HEK293T (cell line): Measurements from ENCODE around the gene TLE7.
A peak's percentile ranks its signal among the peaks of the same experiment; 100 is the strongest.

ENCODE experiments used
- CTCF ChIA-PET: fragments of 350-600 bp; formaldehyde crosslinking; extraction: SDS; loops from one replicate; lab custom pipeline; 2021; ENCODE audit warnings: antibody characterized with exemption, inconsistent platforms; lab: Yijun Ruan, JAX
- POLR2A ChIA-PET: fragments of 350-600 bp; formaldehyde crosslinking; extraction: SDS; loops from one replicate; lab custom pipeline; 2020; ENCODE audit warnings: antibody characterized with exemption, inconsistent platforms; lab: Yijun Ruan, JAX
- DNase-seq: peaks from one replicate; pipeline ENCODE4 v3.0.0; 2012; ENCODE audit warnings: mixed read lengths; ENCODE audit errors: extremely low spot score
- ARNT ChIP-seq: fragments of 450-650 bp; IDR thresholded peaks from 2 replicates; pipeline ENCODE4 v1.6.1; 2017; ENCODE audit warnings: mild to moderate bottlenecking
- BHLHE40 ChIP-seq: fragments of 450-650 bp; IDR thresholded peaks from 2 replicates; pipeline ENCODE4 v1.6.1; 2016; ENCODE audit warnings: mild to moderate bottlenecking, moderate library complexity, borderline replicate concordance
- CTBP1 ChIP-seq: fragments of 450-650 bp; IDR thresholded peaks from 2 replicates; pipeline ENCODE4 v1.6.1; 2016; ENCODE audit warnings: borderline replicate concordance
- ELF4 ChIP-seq: fragments of 450-650 bp; IDR thresholded peaks from 2 replicates; pipeline ENCODE4 v1.6.1; 2017; ENCODE audit warnings: antibody characterized with exemption
- FOXA1 ChIP-seq: fragments of 450-650 bp; IDR thresholded peaks from 2 replicates; pipeline ENCODE4 v1.6.1; 2016; ENCODE audit warnings: mild to moderate bottlenecking
- FOXK2 ChIP-seq: fragments of 450-650 bp; IDR thresholded peaks from 2 replicates; pipeline ENCODE4 v1.6.1; 2016; ENCODE audit warnings: mild to moderate bottlenecking
- FOXM1 ChIP-seq: fragments of 450-650 bp; IDR thresholded peaks from 2 replicates; pipeline ENCODE4 v1.6.1; 2017; ENCODE audit warnings: mild to moderate bottlenecking, borderline replicate concordance
- HDGF ChIP-seq: fragments of 450-650 bp; IDR thresholded peaks from 2 replicates; pipeline ENCODE4 v1.6.1; 2017; ENCODE audit warnings: antibody characterized with exemption, borderline replicate concordance
- L3MBTL2 ChIP-seq: fragments of 450-650 bp; conservative IDR thresholded peaks from 2 replicates; pipeline ENCODE4 v1.6.1; 2016; ENCODE audit warnings: mild to moderate bottlenecking
- LEF1 ChIP-seq: fragments of 450-650 bp; IDR thresholded peaks from 2 replicates; pipeline ENCODE4 v1.6.1; 2017; ENCODE audit warnings: mild to moderate bottlenecking, borderline replicate concordance
- NFRKB ChIP-seq: fragments of 450-650 bp; IDR thresholded peaks from 2 replicates; pipeline ENCODE4 v1.6.1; 2016; ENCODE audit warnings: mild to moderate bottlenecking, moderate library complexity
- SP1 ChIP-seq: fragments of 450-650 bp; IDR thresholded peaks from 2 replicates; pipeline ENCODE4 v1.6.1; 2017
- SUZ12 ChIP-seq: fragments of 450-650 bp; IDR thresholded peaks from 2 replicates; pipeline ENCODE4 v1.6.1; 2016; ENCODE audit warnings: mild to moderate bottlenecking
- TARDBP ChIP-seq: fragments of 450-650 bp; IDR thresholded peaks from 2 replicates; pipeline ENCODE4 v1.6.1; 2016
- ZNF384 ChIP-seq: fragments of 450-650 bp; IDR thresholded peaks from 2 replicates; pipeline ENCODE4 v1.6.1; 2016
- TF ChIP-seq, protein P1 (sequence below): fragments of 450-650 bp; IDR thresholded peaks from 2 replicates; pipeline ENCODE4 v1.6.1; 2016

TLE7 gene

DNA sequence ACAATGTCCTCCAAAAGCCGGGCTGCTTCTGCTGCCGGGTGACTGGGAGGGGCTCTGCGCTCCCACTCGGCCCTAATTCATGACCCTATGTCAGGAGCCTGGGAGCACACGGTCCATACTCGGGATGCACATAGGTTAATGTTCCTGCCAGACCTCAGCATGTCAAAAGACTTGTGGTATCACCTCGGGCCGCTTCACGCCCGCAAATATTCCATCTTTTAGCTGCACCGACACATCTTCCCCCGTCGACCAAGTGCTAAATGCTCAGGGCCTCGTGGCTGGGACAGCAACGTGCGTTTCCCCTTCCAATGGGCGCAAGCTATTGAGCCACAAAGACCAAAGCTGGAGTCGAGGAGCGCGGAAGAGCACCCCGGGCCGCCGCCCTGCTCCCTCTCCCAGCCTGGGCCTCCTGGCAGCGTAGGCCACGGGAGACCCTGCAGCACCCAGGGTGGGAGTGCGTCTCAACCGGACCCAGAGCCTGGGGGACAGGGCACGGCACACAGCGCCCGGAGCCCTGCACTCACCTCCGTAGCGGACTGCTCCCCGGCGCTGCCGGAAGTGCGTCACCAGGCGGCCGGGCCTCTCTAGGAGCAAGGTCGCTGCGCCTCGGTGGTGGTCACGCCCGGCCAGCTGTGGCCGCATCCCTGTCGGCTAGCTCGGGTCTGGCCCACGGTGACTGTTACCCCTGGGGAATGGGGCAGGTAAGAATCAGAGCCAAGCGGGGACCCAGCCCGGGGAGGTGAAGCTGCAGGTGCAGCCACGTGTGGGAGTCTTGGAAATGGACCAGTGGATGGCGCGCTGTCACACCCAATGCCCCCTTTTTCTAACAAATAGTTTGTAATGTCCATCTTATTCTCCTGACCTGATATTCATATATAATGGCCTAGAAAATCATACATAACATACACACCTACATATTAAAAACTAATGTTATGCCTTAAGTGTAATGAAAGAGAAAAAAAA lies 20.1 kb upstream of the TLE7 start, which contains the start of gene ZNF23:
Gene ZNF23 (minus strand): TSS at position 562 of the 963 bp plus-strand sequence. CDS start 5,451 bp downstream, outside the sequence.
- TF ChIP-seq ELF4, result peak; percentile 66; the same call in 1 of the 2 replicates
- no peak for TF ChIP-seq SP1
- TF ChIP-seq TARDBP, result no peak
- no peak for TF ChIP-seq FOXA1
- TF ChIP-seq FOXM1, result no peak
- no peak for TF ChIP-seq BHLHE40
- no peak for TF ChIP-seq NFRKB
- no peak for TF ChIP-seq ZNF384
- TF ChIP-seq, protein P1, sequence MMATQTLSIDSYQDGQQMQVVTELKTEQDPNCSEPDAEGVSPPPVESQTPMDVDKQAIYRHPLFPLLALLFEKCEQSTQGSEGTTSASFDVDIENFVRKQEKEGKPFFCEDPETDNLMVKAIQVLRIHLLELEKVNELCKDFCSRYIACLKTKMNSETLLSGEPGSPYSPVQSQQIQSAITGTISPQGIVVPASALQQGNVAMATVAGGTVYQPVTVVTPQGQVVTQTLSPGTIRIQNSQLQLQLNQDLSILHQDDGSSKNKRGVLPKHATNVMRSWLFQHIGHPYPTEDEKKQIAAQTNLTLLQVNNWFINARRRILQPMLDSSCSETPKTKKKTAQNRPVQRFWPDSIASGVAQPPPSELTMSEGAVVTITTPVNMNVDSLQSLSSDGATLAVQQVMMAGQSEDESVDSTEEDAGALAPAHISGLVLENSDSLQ, result no peak
- TF ChIP-seq HDGF, result no peak
- TF ChIP-seq ARNT, result peak; percentile 43; the same call in 1 of the 2 replicates
- no peak for TF ChIP-seq LEF1
- peak; percentile 61; the same call in 1 of the 2 replicates for TF ChIP-seq CTBP1
- TF ChIP-seq SUZ12, result no peak
- TF ChIP-seq L3MBTL2, result peak; percentile 90
- TF ChIP-seq FOXK2, result no peak
- POLR2A ChIA-PET, result interaction anchor here (0.6 to 2.9 kb wide), 13 partner anchors 10 to 407 kb away, joined by 3 to 29 read pairs (median 5); partner anchors contain the start of gene ZNF19
- DNase-seq, result peak; percentile 91
- CTCF ChIA-PET, result interaction anchor here (0.6 to 0.8 kb wide), 2 partner anchors 17 to 516 kb away, joined by 3 to 4 read pairs; no protein-coding TSS in a partner anchor

- no peak for DNase-seq
- TF ChIP-seq HDGF, result no peak
- POLR2A ChIA-PET, result interaction anchor here (2.3 kb wide), 1 partner anchor 29 kb away, joined by 9 read pairs; the partner anchor contains the start of gene ZNF19
- CTCF ChIA-PET, result no interaction called here
Observed at GRCh38 chr16:71460941-71461340, 19.1 kb upstream of the TLE7 start.

GRCh38 chr16:71460236-71460635 lies 18.4 kb upstream of the TLE7 start:
- ChIA-PET CTCF (interaction anchor here (0.6 kb wide), 1 partner anchor 48 kb away, joined by 4 read pairs; no protein-coding TSS in a partner anchor), POLR2A (interaction anchor here (2.3 kb wide), 1 partner anchor 29 kb away, joined by 9 read pairs; the partner anchor contains the start of gene ZNF19)
- DNase-seq, result no peak
- TF ChIP-seq ARNT, result no peak
- no peak for TF ChIP-seq HDGF
- no peak for TF ChIP-seq LEF1
- no peak for TF ChIP-seq NFRKB
- no peak for TF ChIP-seq SP1
- TF ChIP-seq ELF4, result no peak
- no peak for TF ChIP-seq BHLHE40

DNA sequence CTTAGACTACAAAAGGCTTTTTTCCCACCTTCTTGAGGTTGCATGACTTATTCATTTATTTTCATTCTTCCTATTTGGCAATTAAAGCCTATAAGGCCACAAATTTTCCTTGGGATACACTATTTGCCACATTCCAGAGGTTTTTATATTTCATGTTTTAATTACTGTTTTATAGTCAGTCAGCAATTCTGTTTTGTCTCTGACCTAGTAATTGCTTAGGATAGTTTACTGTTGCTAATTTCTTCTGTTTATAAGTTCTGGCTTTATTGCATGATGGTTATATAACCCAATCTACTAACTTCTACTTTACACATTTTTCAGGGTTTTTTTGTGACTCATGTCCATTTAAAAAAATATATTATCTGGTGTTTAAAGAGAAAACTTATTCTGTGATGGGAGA lies 17.7 kb upstream of the TLE7 start:
- no peak for TF ChIP-seq FOXK2
- DNase-seq, result no peak
- POLR2A ChIA-PET, result no interaction called here
- CTCF ChIA-PET, result interaction anchor here (0.6 kb wide), 1 partner anchor 47 kb away, joined by 4 read pairs; no protein-coding TSS in a partner anchor

GRCh38 chr16:71456801-71457200 lies 14.9 kb upstream of the TLE7 start:
- ChIA-PET POLR2A (interaction anchor here (1.1 kb wide), 1 partner anchor 70 kb away, joined by 4 read pairs; the partner anchor contains the start of gene CHST4), CTCF (interaction anchor here (1.1 kb wide), 1 partner anchor 44 kb away, joined by 3 read pairs; no protein-coding TSS in a partner anchor)

DNA sequence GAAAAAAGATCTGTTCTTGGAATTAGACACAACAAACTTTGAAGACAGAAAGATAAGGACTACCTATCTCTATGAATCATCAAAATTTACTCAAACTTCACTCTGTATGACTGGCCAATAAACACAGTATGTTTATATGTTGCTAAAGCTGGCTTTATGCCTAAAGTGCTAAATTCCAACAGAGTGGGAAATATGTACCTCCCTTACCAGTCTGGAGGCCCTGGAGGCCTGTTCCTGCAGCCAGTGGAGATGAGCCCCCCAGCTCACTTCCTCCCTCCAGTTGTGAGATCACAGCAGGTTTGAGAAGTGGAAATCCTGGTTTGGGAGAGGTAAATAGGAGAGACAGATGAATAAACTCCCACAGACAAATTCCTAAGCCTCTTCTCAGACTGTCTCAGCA lies 11.2 kb upstream of the TLE7 start:
- ChIA-PET CTCF (no interaction called here), POLR2A (no interaction called here)
- TF ChIP-seq FOXA1, result no peak
- TF ChIP-seq BHLHE40, result no peak
- TF ChIP-seq FOXK2, result no peak
- TF ChIP-seq HDGF, result no peak
- TF ChIP-seq ELF4, result no peak
- TF ChIP-seq FOXM1, result no peak
- no peak for TF ChIP-seq L3MBTL2
- TF ChIP-seq ARNT, result no peak
- TF ChIP-seq TARDBP, result no peak
- no peak for TF ChIP-seq ZNF384
- TF ChIP-seq, protein P1, result no peak
- no peak for TF ChIP-seq CTBP1
- TF ChIP-seq NFRKB, result no peak
- TF ChIP-seq SP1, result no peak
- DNase-seq, result no peak

More at GRCh38 chr16:71456801-71457200, 14.9 kb upstream of the TLE7 start:
- DNase-seq, result no peak
- no peak for TF ChIP-seq FOXK2
- TF ChIP-seq HDGF, result no peak
- TF ChIP-seq SP1, result no peak

DNA sequence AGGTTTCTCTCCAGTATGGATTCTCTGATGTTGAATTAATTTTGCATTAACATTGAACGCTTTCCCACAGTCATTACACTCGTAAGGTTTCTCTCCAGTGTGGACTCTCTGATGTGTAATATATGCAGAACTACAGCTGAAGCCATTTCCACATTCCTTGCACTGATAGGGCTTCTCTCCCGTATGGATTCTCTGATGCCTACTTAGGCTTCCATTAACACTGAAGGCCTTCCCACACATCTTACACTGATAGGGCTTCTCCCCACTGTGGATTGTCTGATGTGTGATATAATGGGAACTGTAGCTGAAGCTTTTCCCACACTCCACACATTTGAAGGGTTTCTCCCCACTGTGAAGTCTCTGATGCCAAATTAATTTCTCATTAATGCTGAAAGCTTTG lies 7.2 kb upstream of the TLE7 start:
- DNase-seq, result no peak
- ChIA-PET CTCF (no interaction called here), POLR2A (no interaction called here)
- TF ChIP-seq LEF1 (no peak), BHLHE40 (no peak), FOXM1 (no peak), SP1 (no peak), ELF4 (no peak), TARDBP (no peak)
